ENCODE data around the gene GSG1. TPM values are rescaled to one million over a fixed set of nuclear protein-coding genes. Genes with fewer than 3 reads are reported as not detected.

Gene GSG1
- total and polyA plus RNA-seq, 10 donors: not detected

DNA sequence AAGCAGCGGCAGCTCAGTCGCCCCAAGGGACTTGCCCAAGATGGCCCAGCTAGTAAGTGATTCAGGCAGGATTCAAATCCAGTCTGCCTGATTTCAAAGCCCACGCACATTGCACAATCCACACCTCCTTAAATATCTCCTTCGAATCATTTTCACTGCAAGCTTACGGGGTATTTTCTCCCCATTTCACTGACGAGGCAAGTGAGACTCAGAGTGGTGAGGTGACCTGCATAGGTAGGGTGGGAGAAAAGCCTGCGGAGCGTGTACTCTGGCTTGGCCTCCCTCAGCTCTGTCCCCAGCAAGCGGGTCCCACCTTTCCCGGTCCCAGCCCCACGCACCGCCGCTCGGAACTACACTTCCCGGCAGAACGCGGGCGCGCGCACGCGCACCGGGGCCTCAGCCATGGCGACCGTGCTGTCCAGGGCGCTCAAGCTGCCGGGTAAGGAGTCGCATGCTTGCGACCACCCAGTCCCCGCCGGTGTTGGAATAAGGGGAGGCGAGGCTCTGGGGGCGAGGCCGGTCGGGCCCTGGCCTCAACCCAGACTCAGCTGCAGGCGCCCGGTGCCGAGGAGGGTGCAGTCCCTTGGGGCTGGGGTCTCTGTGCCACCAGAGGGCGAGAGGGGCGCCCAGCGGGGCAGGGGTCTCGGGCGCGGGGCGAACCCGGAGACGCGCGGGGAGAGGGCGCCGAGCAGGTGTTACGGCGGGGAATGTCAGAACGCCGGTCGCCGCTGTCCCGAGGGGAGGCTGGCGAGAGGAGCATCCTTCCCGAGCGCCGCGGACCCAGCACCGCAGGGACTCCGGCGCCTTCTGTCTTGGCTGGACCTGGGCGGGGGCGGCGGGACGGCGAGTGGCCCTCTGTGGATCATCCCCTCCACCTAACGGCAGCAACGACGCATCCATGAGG lies 59.2 kb downstream of the GSG1 start, which contains the start of gene FAM234B:
Gene FAM234B, plus strand, starts transcription at position 380 of the 904 bp plus-strand sequence. Its CDS starts 23 bp downstream, at position 403.
- Histone ChIP-seq H3K4me1 (peaks cover 0 to 34% (median 12%) of the 10 kb centered on the region in 6 donors), H3K36me3 (no peaks in the 10 kb centered on the region), H3K27me3 (replicated peaks in 1 of 7) (no peaks in the 10 kb centered on the region), H3K27ac (peak within 1 kb of the TSS in 6 of 8 donors; percentile 52 to 77 (median 72)), H3K4me3 (peak within 1 kb of the TSS; percentile 94 to 99 (median 94)), H3K9me3 (no peaks in the 10 kb centered on the region)
- 3 to 6% (median 4%) methylated on average over 36 to 74 of the region's 74 CpGs for WGBS, 5 donors
- no peak for TF ChIP-seq POLR2A (IDR thresholded peaks at IDR 0.05)
- TF ChIP-seq POLR2AphosphoS5 (IDR thresholded peaks at IDR 0.05): peak; percentile 79 to 86 (median 83)
- TF ChIP-seq, protein P1, sequence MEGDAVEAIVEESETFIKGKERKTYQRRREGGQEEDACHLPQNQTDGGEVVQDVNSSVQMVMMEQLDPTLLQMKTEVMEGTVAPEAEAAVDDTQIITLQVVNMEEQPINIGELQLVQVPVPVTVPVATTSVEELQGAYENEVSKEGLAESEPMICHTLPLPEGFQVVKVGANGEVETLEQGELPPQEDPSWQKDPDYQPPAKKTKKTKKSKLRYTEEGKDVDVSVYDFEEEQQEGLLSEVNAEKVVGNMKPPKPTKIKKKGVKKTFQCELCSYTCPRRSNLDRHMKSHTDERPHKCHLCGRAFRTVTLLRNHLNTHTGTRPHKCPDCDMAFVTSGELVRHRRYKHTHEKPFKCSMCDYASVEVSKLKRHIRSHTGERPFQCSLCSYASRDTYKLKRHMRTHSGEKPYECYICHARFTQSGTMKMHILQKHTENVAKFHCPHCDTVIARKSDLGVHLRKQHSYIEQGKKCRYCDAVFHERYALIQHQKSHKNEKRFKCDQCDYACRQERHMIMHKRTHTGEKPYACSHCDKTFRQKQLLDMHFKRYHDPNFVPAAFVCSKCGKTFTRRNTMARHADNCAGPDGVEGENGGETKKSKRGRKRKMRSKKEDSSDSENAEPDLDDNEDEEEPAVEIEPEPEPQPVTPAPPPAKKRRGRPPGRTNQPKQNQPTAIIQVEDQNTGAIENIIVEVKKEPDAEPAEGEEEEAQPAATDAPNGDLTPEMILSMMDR (IDR thresholded peaks at IDR 0.05 in 8 of 11, conservative IDR thresholded peaks at IDR 0.05 in 3 of 11): peak in 2 of 11 experiments; percentile 13 to 21
- DNase-seq: peak; percentile 94
- intact Hi-C loops (cut with DNase I; ENCODE audit: low total_unique reads): no loop called here

DNA sequence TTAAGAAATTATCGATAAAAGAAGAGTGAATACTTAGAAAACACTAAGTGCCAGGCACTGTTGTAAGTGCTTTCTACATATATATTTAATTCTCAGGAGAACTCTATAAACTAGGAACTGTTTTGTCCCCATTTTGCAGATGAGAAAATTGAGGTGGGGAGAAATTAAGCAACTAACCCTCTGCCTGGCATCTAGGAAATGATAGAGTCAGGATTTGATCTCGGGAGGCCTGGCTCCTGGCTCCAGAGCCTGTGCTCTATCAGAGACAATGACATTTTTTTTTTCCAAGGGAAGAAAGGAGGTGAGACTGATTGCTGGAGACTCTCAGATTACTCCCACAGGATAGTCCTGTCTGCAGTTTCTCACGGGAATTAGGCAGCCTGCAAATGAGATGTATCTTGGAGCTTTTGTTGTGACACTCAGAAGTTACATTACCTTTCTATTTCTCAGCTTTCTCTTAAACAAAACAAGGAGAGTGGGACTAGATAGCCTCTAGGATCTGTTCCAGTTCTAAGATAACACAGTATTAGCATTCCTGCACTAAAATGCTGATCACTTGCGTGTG lies 60.7 kb downstream of the GSG1 start:
- 86 to 96% (median 92%) methylated on average over 4 of the region's 4 CpGs for WGBS, 5 donors
- Histone ChIP-seq H3K27ac (no peak overlapping the region), H3K9me3 (no peaks in the 10 kb centered on the region), H3K4me1 (peaks cover 0 to 36% (median 12%) of the 10 kb centered on the region in 6 donors), H3K36me3 (no peaks in the 10 kb centered on the region), H3K27me3 (replicated peaks in 1 of 7) (no peaks in the 10 kb centered on the region), H3K4me3 (no peak overlapping the region)
- TF ChIP-seq, protein P1 (IDR thresholded peaks at IDR 0.05 in 8 of 11, conservative IDR thresholded peaks at IDR 0.05 in 3 of 11): no peak
- TF ChIP-seq POLR2AphosphoS5 (IDR thresholded peaks at IDR 0.05) (no peak), POLR2A (IDR thresholded peaks at IDR 0.05) (no peak)
- intact Hi-C loops (cut with DNase I; ENCODE audit: low total_unique reads): no loop called here
- DNase-seq: no peak

DNA sequence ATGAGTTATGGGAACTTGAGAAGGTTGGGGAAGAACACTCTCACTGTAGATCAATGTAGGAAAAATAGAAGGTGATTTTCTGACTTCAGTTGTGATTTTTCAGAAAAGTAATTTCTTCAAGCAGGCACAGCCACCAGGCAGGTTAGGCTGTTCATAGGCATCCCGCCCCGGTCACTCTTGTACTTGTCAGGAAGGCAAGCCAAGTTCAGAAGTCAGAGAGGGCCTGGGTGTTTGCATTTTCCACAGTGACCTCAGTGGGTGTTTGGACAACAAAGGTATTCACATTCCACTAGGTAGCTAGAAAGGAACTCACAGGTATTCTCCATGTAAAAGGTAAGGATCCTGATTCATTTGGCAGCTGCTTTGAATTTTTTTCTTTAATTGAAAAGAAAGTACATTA lies 62.2 kb downstream of the GSG1 start:
- no peak for DNase-seq

More for the DNA sequence above, 62.2 kb downstream of the GSG1 start:
- H3K27ac ChIP-seq: no peak overlapping the region
- H3K4me1 ChIP-seq: peaks cover 0 to 36% (median 12%) of the 10 kb centered on the region in 6 donors
- intact Hi-C loops (cut with DNase I; ENCODE audit: low total_unique reads): no loop called here
- H3K4me3 ChIP-seq: no peak overlapping the region
- no peaks in the 10 kb centered on the region for H3K9me3 ChIP-seq
- H3K36me3 ChIP-seq: no peaks in the 10 kb centered on the region
- H3K27me3 ChIP-seq (replicated peaks in 1 of 7): no peaks in the 10 kb centered on the region
- TF ChIP-seq, protein P1 (IDR thresholded peaks at IDR 0.05 in 8 of 11, conservative IDR thresholded peaks at IDR 0.05 in 3 of 11): no peak
- TF ChIP-seq POLR2AphosphoS5 (IDR thresholded peaks at IDR 0.05): no peak
- TF ChIP-seq POLR2A (IDR thresholded peaks at IDR 0.05): no peak
- 87 to 97% (median 95%) methylated on average over 2 of the region's 2 CpGs for WGBS, 5 donors

All from spleen (tissue), 11 donors.